ENCODE results near the gene RGS8. TPM values are rescaled to one million over a fixed set of nuclear protein-coding genes. Genes with fewer than 3 reads are reported as not detected.

RGS8 gene
- total and polyA plus RNA-seq, 2 donors (not counting 1 experiment from before 2014, with no cell fraction given), result not detected

DNA sequence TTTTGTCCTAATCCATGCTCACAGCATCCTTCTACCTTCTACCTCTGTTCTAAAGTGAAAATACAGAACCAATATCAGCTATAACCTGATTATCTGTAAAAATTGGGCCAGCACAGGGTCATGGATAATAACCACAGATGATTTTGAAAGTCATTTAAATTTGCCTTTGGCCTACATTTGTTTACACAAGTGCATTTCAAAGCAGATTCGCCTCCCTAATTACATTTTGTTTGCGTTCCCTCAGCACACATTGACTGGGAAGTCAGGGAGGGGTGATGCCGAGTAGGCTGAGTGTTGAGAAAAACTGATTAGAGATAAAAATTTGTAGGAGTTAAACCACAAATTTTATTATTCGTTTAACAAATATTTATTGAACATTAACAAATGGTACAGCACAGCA, 19.2 kb upstream of the RGS8 start:
- Mint-ChIP-seq H3K4me3 (no peak overlapping the region), H3K27ac (no peak overlapping the region), H3K9me3 (ENCODE audit: insufficient read depth) (no peaks in the 10 kb centered on the region), H3K4me1 (no peaks in the 10 kb centered on the region), H3K27me3 (peaks cover 15% of the 10 kb centered on the region)
- no peaks in the 10 kb centered on the region for H3K36me3 ChIP-seq (replicated peaks in 1 of 2; ENCODE audit: control extremely low read depth in 1 of 2, control insufficient read depth in 1 of 2, extremely low read depth in 1 of 2, insufficient read depth in 2 of 2, low read length in 1 of 2)
- H4K20me1 ChIP-seq (ENCODE audit: control insufficient read depth, insufficient read depth, low read length, poor library complexity, severe bottlenecking), result no peaks in the 10 kb centered on the region
- H3K79me2 ChIP-seq (ENCODE audit: control insufficient read depth, insufficient read depth, low read length), result no peaks in the 10 kb centered on the region
- no CpG with 5 or more reads among the region's 4 CpGs for WGBS (ENCODE audit: insufficient coverage)
- intact Hi-C loops (cut with micrococcal nuclease), result no loop called here
- POLR2A ChIA-PET, result no interaction called here
- ATAC-seq (ENCODE audit: low read depth) (no peak), DNase-seq (no peak)
- CTCF ChIA-PET, result no interaction called here
- H3K4me1 ChIP-seq (ENCODE audit: control insufficient read depth in 2 of 2, insufficient read depth in 2 of 2, low read length in 2 of 2), result no peaks in the 10 kb centered on the region
- H3K4me2 ChIP-seq (replicated peaks; ENCODE audit: low read depth, low read length, poor library complexity, severe bottlenecking), result no peak overlapping the region
- H2AFZ ChIP-seq (ENCODE audit: insufficient read depth, low read depth, low read length, poor library complexity, severe bottlenecking), result no peak overlapping the region
- H3K9ac ChIP-seq (ENCODE audit: low read length), result no peak overlapping the region
- no peak overlapping the region for H3K4me3 ChIP-seq (ENCODE audit: control extremely low read depth in 1 of 5, extremely low read depth in 1 of 5, insufficient read depth in 1 of 5, low read depth in 2 of 5, low read length in 4 of 5)
- peaks cover 0 to 14% (median 2%) of the 10 kb centered on the region in 4 experiments for H3K27me3 ChIP-seq (replicated peaks in 1 of 4; ENCODE audit: control extremely low read depth in 1 of 4, control insufficient read depth in 3 of 4, insufficient read depth in 4 of 4, low read length in 3 of 4)
- TF ChIP-seq CTCF (IDR thresholded peaks at IDR 0.05) (no peak), EZH2 (IDR thresholded peaks at IDR 0.05; ENCODE audit: borderline replicate concordance, insufficient read depth, low read depth, low read length, poor library complexity, severe bottlenecking) (no peak)
- H3K27ac ChIP-seq (ENCODE audit: low read length in 2 of 2), result no peak overlapping the region
- peaks cover 0 to 1% (median 0%) of the 10 kb centered on the region in 3 donors for H3K9me3 ChIP-seq (ENCODE audit: control extremely low read depth in 1 of 3, control insufficient read depth in 2 of 3, insufficient read depth in 1 of 3, low read length in 2 of 3)

DNA sequence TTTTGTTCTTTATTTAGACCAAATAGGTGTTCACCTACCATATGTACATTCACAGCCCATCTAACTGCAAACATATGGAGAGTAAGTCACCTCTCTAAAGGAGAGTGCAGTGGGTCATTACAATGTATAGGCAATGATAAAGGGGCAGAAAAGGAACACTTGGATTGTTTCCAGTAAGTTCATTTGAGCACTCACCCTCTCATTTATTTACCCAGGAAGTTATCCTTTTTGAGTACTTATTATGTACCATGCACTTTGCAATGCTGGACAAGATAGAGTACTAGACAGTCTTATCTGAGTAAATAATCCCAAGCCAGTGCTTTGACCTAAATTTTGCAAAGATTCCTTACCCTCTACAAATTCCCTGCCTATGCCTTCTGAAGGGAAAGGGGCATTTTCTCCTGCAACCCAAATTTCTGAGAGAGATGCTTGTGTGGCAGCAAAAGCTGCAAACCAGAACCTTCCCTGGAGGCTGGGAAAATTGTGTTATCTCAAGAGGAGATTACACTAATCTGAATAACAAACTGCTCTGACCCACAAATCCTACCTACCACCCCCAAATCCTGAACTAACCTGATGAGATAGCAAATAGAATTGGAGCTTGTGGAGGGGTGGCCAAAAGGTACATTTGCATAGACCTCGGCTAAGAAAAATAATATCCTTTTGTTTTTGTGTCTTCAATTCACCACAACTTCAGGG, 18.6 kb upstream of the RGS8 start:
- no peaks in the 10 kb centered on the region for H3K4me1 ChIP-seq (ENCODE audit: control insufficient read depth in 2 of 2, insufficient read depth in 2 of 2, low read length in 2 of 2)
- no peak overlapping the region for H3K4me2 ChIP-seq (replicated peaks; ENCODE audit: low read depth, low read length, poor library complexity, severe bottlenecking)
- TF ChIP-seq CTCF (IDR thresholded peaks at IDR 0.05), result no peak
- H3K27ac ChIP-seq (ENCODE audit: low read length in 2 of 2), result no peak overlapping the region
- ATAC-seq (ENCODE audit: low read depth) (no peak), DNase-seq (no peak)
- intact Hi-C loops (cut with micrococcal nuclease), result no loop called here
- ChIA-PET CTCF (no interaction called here), POLR2A (no interaction called here)
- Mint-ChIP-seq H3K27ac (no peak overlapping the region), H3K4me1 (no peaks in the 10 kb centered on the region), H3K9me3 (ENCODE audit: insufficient read depth) (no peaks in the 10 kb centered on the region), H3K27me3 (peaks cover 19% of the 10 kb centered on the region), H3K4me3 (no peak overlapping the region)
- H4K20me1 ChIP-seq (ENCODE audit: control insufficient read depth, insufficient read depth, low read length, poor library complexity, severe bottlenecking), result no peaks in the 10 kb centered on the region
- H3K4me3 ChIP-seq (ENCODE audit: control extremely low read depth in 1 of 5, extremely low read depth in 1 of 5, insufficient read depth in 1 of 5, low read depth in 2 of 5, low read length in 4 of 5), result no peak overlapping the region
- H2AFZ ChIP-seq (ENCODE audit: insufficient read depth, low read depth, low read length, poor library complexity, severe bottlenecking), result no peak overlapping the region
- H3K9me3 ChIP-seq (ENCODE audit: control extremely low read depth in 1 of 3, control insufficient read depth in 2 of 3, insufficient read depth in 1 of 3, low read length in 2 of 3), result peaks cover 0 to 1% (median 0%) of the 10 kb centered on the region in 3 donors
- H3K79me2 ChIP-seq (ENCODE audit: control insufficient read depth, insufficient read depth, low read length), result no peaks in the 10 kb centered on the region
- no peak overlapping the region for H3K9ac ChIP-seq (ENCODE audit: low read length)
- no CpG with 5 or more reads among the region's 1 CpG for WGBS (ENCODE audit: insufficient coverage)
- H3K36me3 ChIP-seq (replicated peaks in 1 of 2; ENCODE audit: control extremely low read depth in 1 of 2, control insufficient read depth in 1 of 2, extremely low read depth in 1 of 2, insufficient read depth in 2 of 2, low read length in 1 of 2), result no peaks in the 10 kb centered on the region
- peaks cover 0 to 16% (median 2%) of the 10 kb centered on the region in 4 experiments for H3K27me3 ChIP-seq (replicated peaks in 1 of 4; ENCODE audit: control extremely low read depth in 1 of 4, control insufficient read depth in 3 of 4, insufficient read depth in 4 of 4, low read length in 3 of 4)
